Dermis blood vessel endothelial cell (primary cell): ENCODE measurements around the gene C2orf92. TPM values are rescaled to one million over a fixed set of nuclear protein-coding genes. Genes with fewer than 3 reads are reported as not detected.
"Not testable (repeated sequence)": the region's sequence is repeated elsewhere in the genome, so short reads cannot be mapped to it uniquely, and the experiment has no call there.

Experiments used
- DNase-seq: peaks from one replicate; pipeline ENCODE4 v3.0.0; 2010
- total RNA-seq: library from RNA; depleted of rRNA; stranded (reverse); fragments of >200 nt; gene quantifications from 2 replicates; pipeline ENCODE4 v1.2.3, GENCODE V29; 2014

The C2orf92 gene
- total RNA-seq, 1 donor from 2014 or later: 3.4 TPM

GRCh38 chr2:97695744-97696143, 26.2 kb downstream of the C2orf92 start:
- DNase-seq: no peak

- DNase-seq: peak; percentile 92
Observed at GRCh38 chr2:97697252-97698235, 28.0 kb downstream of the C2orf92 start.

- DNase-seq: no peak
Observed at GRCh38 chr2:97698530-97698929, 29.0 kb downstream of the C2orf92 start.

- DNase-seq: peak; percentile 77
Observed at GRCh38 chr2:97699765-97700444, 30.4 kb downstream of the C2orf92 start.

- no peak for DNase-seq
Observed at GRCh38 chr2:97701186-97701585, 31.7 kb downstream of the C2orf92 start.

GRCh38 chr2:97701851-97702465, 32.4 kb downstream of the C2orf92 start:
- DNase-seq: no peak

- no peak for DNase-seq
Observed at GRCh38 chr2:97702731-97703470, 33.4 kb downstream of the C2orf92 start.

GRCh38 chr2:97703741-97704140, 34.2 kb downstream of the C2orf92 start:
- no peak for DNase-seq

GRCh38 chr2:97704989-97705388, 35.5 kb downstream of the C2orf92 start:
- DNase-seq: no peak

- DNase-seq: no peak
Observed at GRCh38 chr2:97706112-97706511, 36.6 kb downstream of the C2orf92 start.

- no peak for DNase-seq
Observed at GRCh38 chr2:97706708-97707345, 37.3 kb downstream of the C2orf92 start.

- no peak for DNase-seq
Observed at GRCh38 chr2:97707362-97708047, 38.0 kb downstream of the C2orf92 start.

- no peak for DNase-seq
Observed at GRCh38 chr2:97708048-97708380, 38.5 kb downstream of the C2orf92 start.

- DNase-seq: no peak
Observed at GRCh38 chr2:97708608-97709007, 39.1 kb downstream of the C2orf92 start.

GRCh38 chr2:97711394-97711711, 41.8 kb downstream of the C2orf92 start:
- DNase-seq: no peak

GRCh38 chr2:97712175-97712574, 42.7 kb downstream of the C2orf92 start:
- not testable (repeated sequence) for DNase-seq

- no peak for DNase-seq
Observed at GRCh38 chr2:97712693-97713295, 43.3 kb downstream of the C2orf92 start.

- DNase-seq: no peak
Observed at GRCh38 chr2:97713296-97714083, 44.0 kb downstream of the C2orf92 start, which contains the start of gene ZAP70. Gene ZAP70 (plus strand): TSS chr2:97713576. CDS start chr2:97724037, 10,461 bp downstream.

GRCh38 chr2:97714084-97714949, 44.8 kb downstream of the C2orf92 start:
- no peak for DNase-seq
